IPS-20b (cell line): ENCODE measurements around the gene LAPTM5.

ENCODE experiments used
- H3K27ac ChIP-seq: one replicate; pipeline ENCODE4 v1.5.1; 2013; ENCODE audit warnings: low read length
- H3K27me3 ChIP-seq: 2 replicates; pipeline ENCODE4 v1.6.1; 2013; ENCODE audit warnings: mild to moderate bottlenecking, low read length, inconsistent platforms; ENCODE audit not compliant: insufficient read depth
- H3K36me3 ChIP-seq: 2 replicates; pipeline ENCODE4 v1.6.1; 2013; ENCODE audit warnings: low read depth, mild to moderate bottlenecking, inconsistent platforms, low read length, moderate library complexity; ENCODE audit not compliant: insufficient read depth
- H3K4me1 ChIP-seq: 2 replicates; pipeline ENCODE4 v1.6.1; 2013; ENCODE audit warnings: mild to moderate bottlenecking, control low read depth, inconsistent platforms, low read length, moderate library complexity; ENCODE audit not compliant: insufficient read depth
- H3K4me3 ChIP-seq: 2 replicates; pipeline ENCODE4 v1.5.1; 2013; ENCODE audit warnings: mild to moderate bottlenecking, low read length, inconsistent platforms
- H3K9ac ChIP-seq: 2 replicates; pipeline ENCODE4 v1.6.1; 2013; ENCODE audit warnings: low read depth, mild to moderate bottlenecking, inconsistent platforms, low read length, moderate library complexity
- H3K9me3 ChIP-seq: 2 replicates; pipeline ENCODE4 v1.6.1; 2013; ENCODE audit warnings: mild to moderate bottlenecking, low read depth, low read length, inconsistent platforms; ENCODE audit not compliant: insufficient read depth

LAPTM5 gene

GRCh38 chr1:30757352-30758120, at the start of gene LAPTM5:
LAPTM5 (minus strand) TSS chr1:30757774; CDS start chr1:30757745, 29 bp downstream.
- H3K4me3 ChIP-seq: no peak within 1 kb of the TSS
- no peaks in the 10 kb centered on the region; the same call in 1 of the 2 replicates for H3K9me3 ChIP-seq
- no peak within 1 kb of the TSS for H3K9ac ChIP-seq
- no peaks in the 10 kb centered on the region for H3K36me3 ChIP-seq
- H3K27ac ChIP-seq: no peak within 1 kb of the TSS
- H3K27me3 ChIP-seq: no peaks in the 10 kb centered on the region
- H3K4me1 ChIP-seq: peaks cover 14% of the 10 kb centered on the region

GRCh38 chr1:30806381-30807317, 49.1 kb upstream of the LAPTM5 start:
- H3K27me3 ChIP-seq: no peaks in the 10 kb centered on the region
- H3K27ac ChIP-seq: no peak overlapping the region
- peaks cover 35% of the 10 kb centered on the region for H3K4me1 ChIP-seq

GRCh38 chr1:30805304-30806003, 47.9 kb upstream of the LAPTM5 start:
- H3K4me1 ChIP-seq: peaks cover 35% of the 10 kb centered on the region
- H3K4me3 ChIP-seq: no peak overlapping the region
- H3K9ac ChIP-seq: no peak overlapping the region
- no peaks in the 10 kb centered on the region for H3K36me3 ChIP-seq
- no peaks in the 10 kb centered on the region for H3K27me3 ChIP-seq
- H3K9me3 ChIP-seq: no peaks in the 10 kb centered on the region
- no peak overlapping the region for H3K27ac ChIP-seq

More at GRCh38 chr1:30806381-30807317, 49.1 kb upstream of the LAPTM5 start:
- Histone ChIP-seq H3K4me3 (no peak overlapping the region), H3K9me3 (no peaks in the 10 kb centered on the region), H3K9ac (no peak overlapping the region), H3K36me3 (no peaks in the 10 kb centered on the region)

- Histone ChIP-seq H3K36me3 (no peaks in the 10 kb centered on the region), H3K27ac (no peak overlapping the region), H3K27me3 (no peaks in the 10 kb centered on the region), H3K4me1 (peaks cover 32% of the 10 kb centered on the region), H3K9ac (no peak overlapping the region), H3K9me3 (no peaks in the 10 kb centered on the region), H3K4me3 (no peak overlapping the region)
Observed at GRCh38 chr1:30804822-30805221, 47.2 kb upstream of the LAPTM5 start.

- H3K4me1 ChIP-seq: peaks cover 27% of the 10 kb centered on the region; the same call in 1 of the 2 replicates
- H3K36me3 ChIP-seq: no peaks in the 10 kb centered on the region
- H3K27me3 ChIP-seq: no peaks in the 10 kb centered on the region
Observed at GRCh38 chr1:30804352-30804751, 46.8 kb upstream of the LAPTM5 start.

GRCh38 chr1:30803562-30803961, 46.0 kb upstream of the LAPTM5 start:
- Histone ChIP-seq H3K4me3 (no peak overlapping the region), H3K4me1 (peaks cover 22% of the 10 kb centered on the region; the same call in 1 of the 2 replicates), H3K27ac (no peak overlapping the region), H3K27me3 (no peaks in the 10 kb centered on the region), H3K9me3 (no peaks in the 10 kb centered on the region), H3K9ac (no peak overlapping the region), H3K36me3 (no peaks in the 10 kb centered on the region)

More at GRCh38 chr1:30804352-30804751, 46.8 kb upstream of the LAPTM5 start:
- H3K27ac ChIP-seq: no peak overlapping the region
- H3K9ac ChIP-seq: no peak overlapping the region
- H3K9me3 ChIP-seq: no peaks in the 10 kb centered on the region
- no peak overlapping the region for H3K4me3 ChIP-seq

GRCh38 chr1:30801771-30802198, 44.2 kb upstream of the LAPTM5 start:
- H3K9ac ChIP-seq: no peak overlapping the region
- peak overlapping the region; percentile 49; the same call in 1 of the 2 replicates for H3K4me3 ChIP-seq

GRCh38 chr1:30799233-30799511, 41.6 kb upstream of the LAPTM5 start:
- Histone ChIP-seq H3K36me3 (no peaks in the 10 kb centered on the region), H3K9me3 (no peaks in the 10 kb centered on the region), H3K4me1 (peaks cover 4% of the 10 kb centered on the region; the same call in 1 of the 2 replicates), H3K27ac (no peak overlapping the region), H3K27me3 (no peaks in the 10 kb centered on the region), H3K4me3 (no peak overlapping the region), H3K9ac (no peak overlapping the region)

More at GRCh38 chr1:30801771-30802198, 44.2 kb upstream of the LAPTM5 start:
- Histone ChIP-seq H3K27ac (no peak overlapping the region), H3K36me3 (no peaks in the 10 kb centered on the region), H3K4me1 (peaks cover 18% of the 10 kb centered on the region; the same call in 1 of the 2 replicates), H3K27me3 (no peaks in the 10 kb centered on the region), H3K9me3 (no peaks in the 10 kb centered on the region)

- Histone ChIP-seq H3K4me3 (no peak overlapping the region), H3K4me1 (no peaks in the 10 kb centered on the region), H3K36me3 (no peaks in the 10 kb centered on the region), H3K27ac (no peak overlapping the region), H3K9ac (no peak overlapping the region), H3K9me3 (no peaks in the 10 kb centered on the region), H3K27me3 (no peaks in the 10 kb centered on the region)
Observed at GRCh38 chr1:30798389-30799232, 41.0 kb upstream of the LAPTM5 start.

- Histone ChIP-seq H3K9ac (no peak overlapping the region), H3K27ac (no peak overlapping the region), H3K36me3 (no peaks in the 10 kb centered on the region), H3K4me3 (no peak overlapping the region), H3K4me1 (no peaks in the 10 kb centered on the region), H3K27me3 (no peaks in the 10 kb centered on the region; the same call in 1 of the 2 replicates), H3K9me3 (no peaks in the 10 kb centered on the region)
Observed at GRCh38 chr1:30795026-30795425, 37.5 kb upstream of the LAPTM5 start.
